ENCODE results near the gene ASXL1.

- TF ChIP-seq ZNF565 (CRISPR knock-in tag; conservative IDR thresholded peaks at IDR 0.05; ENCODE audit: low read depth) (no peak), ZNF70 (CRISPR knock-in tag; IDR thresholded peaks at IDR 0.05) (no peak), ZFP3 (CRISPR knock-in tag; IDR thresholded peaks at IDR 0.05) (no peak), ZFP30 (CRISPR knock-in tag; IDR thresholded peaks at IDR 0.05) (no peak)
Observed at GRCh38 chr20:32314768-32315167, 43.4 kb upstream of the ASXL1 start.
